Keratinocyte (primary cell): ENCODE measurements around the gene KCNIP2. TPM values are rescaled to one million over a fixed set of nuclear protein-coding genes. Genes with fewer than 3 reads are reported as not detected.

Experiments
- DNase-seq: peaks from one replicate; pipeline ENCODE4 v3.0.0-alpha.2; 2011; ENCODE audit warnings: low read depth, missing footprints, low spot score
- FAIRE-seq: peaks from 2 replicates; lab custom pipeline; 2011; peaks lifted over from hg19 to GRCh38; lab: Jason Lieb, UNC
- H2AFZ ChIP-seq: 2 replicates; pipeline ENCODE4 v1.6.0; 2012; ENCODE audit warnings: low read length, control low read depth, inconsistent platforms; ENCODE audit not compliant: control insufficient read depth
- H3K27ac ChIP-seq: 2 replicates; pipeline ENCODE4 v1.5.1; 2011; ENCODE audit warnings: low read length; ENCODE audit not compliant: control insufficient read depth, insufficient read depth
- H3K27me3 ChIP-seq: 3 replicates; pipeline ENCODE4 v1.6.0; 2011; ENCODE audit warnings: low read length; ENCODE audit not compliant: control insufficient read depth, insufficient read depth; ENCODE audit errors: extremely low read depth
- H3K36me3 ChIP-seq, 2 experiments: 2 replicates in 1 of 2; 3 replicates in 1 of 2; pipeline ENCODE4 v1.5.1; 2011; ENCODE audit warnings: low read length in 2 of 2, mild to moderate bottlenecking in 1 of 2; ENCODE audit not compliant: control insufficient read depth in 2 of 2, insufficient read depth in 2 of 2; ENCODE audit errors: extremely low read depth in 1 of 2
- H3K4me1 ChIP-seq: 3 replicates; pipeline ENCODE4 v1.5.1; 2011; ENCODE audit warnings: low read length; ENCODE audit not compliant: control insufficient read depth, insufficient read depth; ENCODE audit errors: extremely low read depth
- H3K4me2 ChIP-seq: 3 replicates; pipeline ENCODE4 v1.6.0; 2011; ENCODE audit warnings: low read depth, low read length; ENCODE audit not compliant: control insufficient read depth, insufficient read depth; ENCODE audit errors: extremely low read depth
- H3K4me3 ChIP-seq, 3 experiments: fragments of 200-600 bp in 1 of 3; sonication (generic) in 1 of 3; 2 replicates in 2 of 3; 3 replicates in 1 of 3; pipeline ENCODE4 v1.5.1; 2011 to 2016; ENCODE audit warnings: low read length in 3 of 3, mild to moderate bottlenecking in 3 of 3, control low read depth in 2 of 3, inconsistent platforms in 1 of 3, low read depth in 1 of 3, mixed read lengths in 1 of 3, mixed run types in 1 of 3, moderate library complexity in 1 of 3; ENCODE audit not compliant: control insufficient read depth in 2 of 3, insufficient read depth in 2 of 3; ENCODE audit errors: extremely low read depth in 1 of 3
- H3K79me2 ChIP-seq: 2 replicates; pipeline ENCODE4 v1.6.0; 2012; ENCODE audit warnings: low read length; ENCODE audit not compliant: control insufficient read depth, insufficient read depth
- H3K9ac ChIP-seq: 3 replicates; pipeline ENCODE4 v1.6.0; 2011; ENCODE audit warnings: low read length; ENCODE audit not compliant: control insufficient read depth, insufficient read depth; ENCODE audit errors: extremely low read depth
- H3K9me1 ChIP-seq: 3 replicates; pipeline ENCODE4 v1.6.0; 2011; ENCODE audit warnings: low read length; ENCODE audit not compliant: control insufficient read depth, insufficient read depth; ENCODE audit errors: extremely low read depth
- H3K9me3 ChIP-seq: 2 replicates; pipeline ENCODE4 v1.5.1; 2012; ENCODE audit warnings: low read depth, low read length; ENCODE audit not compliant: control insufficient read depth
- H4K20me1 ChIP-seq: 3 replicates; pipeline ENCODE4 v1.6.0; 2011; ENCODE audit warnings: low read length; ENCODE audit not compliant: control insufficient read depth, insufficient read depth; ENCODE audit errors: extremely low read depth
- CTCF ChIP-seq, 3 experiments: IDR thresholded peaks in 1 of 3; conservative IDR thresholded peaks in 1 of 3; optimal IDR thresholded peaks in 1 of 3; 2 replicates in 2 of 3; 3 replicates in 1 of 3; pipeline versions ENCODE3 to v1.5.1; 2011; ENCODE audit warnings: low read length in 3 of 3, mild to moderate bottlenecking in 3 of 3, moderate library complexity in 2 of 3, control low read depth in 1 of 3, inconsistent platforms in 1 of 3; ENCODE audit not compliant: insufficient read depth in 2 of 3; ENCODE audit errors: extremely low read depth in 1 of 3
- EZH2 ChIP-seq: IDR thresholded peaks from one replicate; pipeline ENCODE4 v1.6.1; 2012; ENCODE audit warnings: inconsistent platforms, mild to moderate bottlenecking, low read length, moderate library complexity
- dilution Hi-C: fragments of 300-500 bp; cut with MboI; formaldehyde crosslinking; loops from one replicate; pipeline ENCODE4 v1.7.0; 2020; ENCODE audit warnings: low sequenced_read_pairs; ENCODE audit not compliant: extremely low pct_ligation_motif_present
- polyA plus RNA-seq, 5 experiments: library from polyadenylated mRNA; depleted of rRNA in 3 of 5; stranded (reverse) in 3 of 5; stranded (forward) in 1 of 5; unstranded in 1 of 5; fragments of >200 nt; gene quantifications; 1 replicate in 1 of 5; 2 replicates in 3 of 5; 3 replicates in 1 of 5; pipeline versions ENCODE4 v1.2.1 to v1.2.3, GENCODE V29; 2011 to 2012; ENCODE audit warnings: missing spikeins in 2 of 5, low read depth in 1 of 5, low replicate concordance in 1 of 5

The KCNIP2 gene
- polyA plus RNA-seq, 1 donor (not counting 4 experiments of a cell fraction or from before 2014, with no cell fraction given): 0.41 TPM

- Histone ChIP-seq H3K9ac (no peak overlapping the region), H3K36me3 (peaks cover 18 to 25% of the 10 kb centered on the region in 2 experiments), H3K27ac (no peak overlapping the region), H3K4me2 (no peak overlapping the region), H3K27me3 (no peaks in the 10 kb centered on the region), H3K9me1 (no peaks in the 10 kb centered on the region), H3K4me1 (peaks cover 28% of the 10 kb centered on the region), H3K9me3 (no peaks in the 10 kb centered on the region), H2AFZ (no peak overlapping the region), H4K20me1 (peaks cover 2% of the 10 kb centered on the region), H3K79me2 (peaks cover 11% of the 10 kb centered on the region), H3K4me3 (no peak overlapping the region)
- dilution Hi-C loops: no loop called here
- no peak for FAIRE-seq
- DNase-seq: no peak
- TF ChIP-seq EZH2: no peak
- no peak for TF ChIP-seq CTCF (optimal IDR thresholded peaks at IDR 0.05 in 1 of 3, IDR thresholded peaks at IDR 0.05 in 1 of 3, conservative IDR thresholded peaks at IDR 0.05 in 1 of 3; ENCODE audit: extremely low read depth in 1 of 3, insufficient read depth in 2 of 3, low read length in 3 of 3)
Measured at GRCh38 chr10:101785801-101786200, 57.8 kb downstream of the KCNIP2 start.

GRCh38 chr10:101784558-101784957, 59.0 kb downstream of the KCNIP2 start:
- Histone ChIP-seq H2AFZ (no peak overlapping the region), H3K79me2 (peaks cover 11% of the 10 kb centered on the region), H3K9ac (no peak overlapping the region), H3K4me3 (no peak overlapping the region), H3K9me3 (no peaks in the 10 kb centered on the region), H3K27ac (no peak overlapping the region), H3K9me1 (no peaks in the 10 kb centered on the region), H3K4me2 (no peak overlapping the region), H3K27me3 (no peaks in the 10 kb centered on the region), H3K4me1 (peaks cover 40% of the 10 kb centered on the region), H4K20me1 (peaks cover 10% of the 10 kb centered on the region), H3K36me3 (peaks cover 19 to 28% of the 10 kb centered on the region in 2 experiments)
- dilution Hi-C loops: no loop called here
- DNase-seq: no peak
- TF ChIP-seq CTCF (optimal IDR thresholded peaks at IDR 0.05 in 1 of 3, IDR thresholded peaks at IDR 0.05 in 1 of 3, conservative IDR thresholded peaks at IDR 0.05 in 1 of 3; ENCODE audit: extremely low read depth in 1 of 3, insufficient read depth in 2 of 3, low read length in 3 of 3) (no peak), EZH2 (no peak)
- no peak for FAIRE-seq
